Activated T-helper 1 cell treated with anti-CD3 and anti-CD28 coated beads, Interleukin-12 subunit alpha, Interleukin-12 subunit beta, Interleukin-2, Interleukin-4 antibody, amounts not matched to agents 30 ng/mL and 10 ng/mL and 1 ng/mL, durations not matched to agents 14 hours and 24 hours and 36 hours (primary cell): ENCODE data around the gene FGF19. TPM values are rescaled to one million over a fixed set of nuclear protein-coding genes. Genes with fewer than 3 reads are reported as not detected.

Source experiments
- DNase-seq: peaks from one replicate; pipeline ENCODE4 v3.0.0; 2021; ENCODE audit warnings: low spot score
- H3K27ac Mint-ChIP-seq: one replicate; pipeline ENCODE4 v1.8.0; 2021; ENCODE audit warnings: mild to moderate bottlenecking, mixed read lengths
- H3K27me3 Mint-ChIP-seq: one replicate; pipeline ENCODE4 v1.8.0; 2022; ENCODE audit warnings: mild to moderate bottlenecking, moderate library complexity, mixed read lengths; ENCODE audit not compliant: insufficient read depth
- H3K36me3 Mint-ChIP-seq: one replicate; pipeline ENCODE4 v1.8.0; 2021; ENCODE audit warnings: low read depth, mixed read lengths
- H3K4me1 Mint-ChIP-seq: one replicate; pipeline ENCODE4 v1.8.0; 2021; ENCODE audit warnings: low read depth, mixed read lengths
- H3K4me3 Mint-ChIP-seq: one replicate; pipeline ENCODE4 v1.8.0; 2021; ENCODE audit warnings: mild to moderate bottlenecking, moderate library complexity, mixed read lengths
- H3K9me3 Mint-ChIP-seq: one replicate; pipeline ENCODE4 v1.8.0; 2021; ENCODE audit warnings: mixed read lengths
- intact Hi-C: fragments of 100-400 bp; cut with micrococcal nuclease; formaldehyde crosslinking; loops from one replicate; pipeline ENCODE4 v1.15.1; 2024
- total RNA-seq: library from RNA; stranded (reverse); gene quantifications from 2 replicates; pipeline ENCODE4 v1.2.3, GENCODE V29; 2022

The FGF19 gene
- total RNA-seq, 1 donor from 2014 or later, result not detected

DNA sequence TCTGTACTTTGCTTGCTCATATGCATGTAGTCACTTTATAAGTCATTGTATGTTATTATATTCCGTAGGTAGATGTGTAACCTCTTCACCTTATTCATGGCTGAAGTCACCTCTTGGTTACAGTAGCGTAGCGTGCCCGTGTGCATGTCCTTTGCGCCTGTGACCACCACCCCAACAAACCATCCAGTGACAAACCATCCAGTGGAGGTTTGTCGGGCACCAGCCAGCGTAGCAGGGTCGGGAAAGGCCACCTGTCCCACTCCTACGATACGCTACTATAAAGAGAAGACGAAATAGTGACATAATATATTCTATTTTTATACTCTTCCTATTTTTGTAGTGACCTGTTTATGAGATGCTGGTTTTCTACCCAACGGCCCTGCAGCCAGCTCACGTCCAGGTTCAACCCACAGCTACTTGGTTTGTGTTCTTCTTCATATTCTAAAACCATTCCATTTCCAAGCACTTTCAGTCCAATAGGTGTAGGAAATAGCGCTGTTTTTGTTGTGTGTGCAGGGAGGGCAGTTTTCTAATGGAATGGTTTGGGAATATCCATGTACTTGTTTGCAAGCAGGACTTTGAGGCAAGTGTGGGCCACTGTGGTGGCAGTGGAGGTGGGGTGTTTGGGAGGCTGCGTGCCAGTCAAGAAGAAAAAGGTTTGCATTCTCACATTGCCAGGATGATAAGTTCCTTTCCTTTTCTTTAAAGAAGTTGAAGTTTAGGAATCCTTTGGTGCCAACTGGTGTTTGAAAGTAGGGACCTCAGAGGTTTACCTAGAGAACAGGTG is 51.8 kb downstream of the FGF19 start:
- H3K36me3 Mint-ChIP-seq, result no peaks in the 10 kb centered on the region
- no peaks in the 10 kb centered on the region for H3K4me1 Mint-ChIP-seq
- no peaks in the 10 kb centered on the region for H3K27me3 Mint-ChIP-seq
- H3K9me3 Mint-ChIP-seq, result no peaks in the 10 kb centered on the region
- H3K4me3 Mint-ChIP-seq, result no peak overlapping the region
- intact Hi-C loops, result no loop called here
- DNase-seq, result no peak
- H3K27ac Mint-ChIP-seq, result no peak overlapping the region

- Mint-ChIP-seq H3K27ac (no peak overlapping the region), H3K36me3 (no peaks in the 10 kb centered on the region), H3K27me3 (no peaks in the 10 kb centered on the region), H3K9me3 (no peaks in the 10 kb centered on the region), H3K4me1 (no peaks in the 10 kb centered on the region), H3K4me3 (no peak overlapping the region)
- intact Hi-C loops, result no loop called here
- DNase-seq, result no peak
Observed at GRCh38 chr11:69650832-69651344, 52.9 kb downstream of the FGF19 start.

GRCh38 chr11:69650081-69650831 is 53.6 kb downstream of the FGF19 start:
- Mint-ChIP-seq H3K9me3 (no peaks in the 10 kb centered on the region), H3K27me3 (no peaks in the 10 kb centered on the region), H3K36me3 (no peaks in the 10 kb centered on the region)

DNA sequence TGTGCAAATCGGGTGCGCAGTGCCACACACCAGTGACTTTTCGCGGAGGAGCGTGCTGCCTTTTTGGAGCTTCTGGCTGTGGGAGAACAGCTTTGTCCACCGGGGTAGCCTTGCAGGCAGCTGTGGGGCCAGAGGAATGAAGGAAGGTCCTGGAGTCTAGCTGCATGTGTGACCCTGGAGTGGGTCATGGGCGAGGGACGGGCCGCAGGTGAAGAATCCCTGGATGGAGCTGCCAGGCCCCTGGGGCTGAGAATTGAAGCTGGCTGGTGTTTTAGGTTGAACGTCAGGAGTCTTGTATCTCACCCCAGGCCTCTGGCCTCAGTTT is 54.3 kb downstream of the FGF19 start:
- Mint-ChIP-seq H3K9me3 (no peaks in the 10 kb centered on the region), H3K4me1 (no peaks in the 10 kb centered on the region), H3K27me3 (no peaks in the 10 kb centered on the region), H3K4me3 (no peak overlapping the region), H3K36me3 (no peaks in the 10 kb centered on the region), H3K27ac (no peak overlapping the region)
- intact Hi-C loops, result no loop called here
- no peak for DNase-seq

More at GRCh38 chr11:69650081-69650831, 53.6 kb downstream of the FGF19 start:
- H3K4me3 Mint-ChIP-seq, result no peak overlapping the region
- intact Hi-C loops, result no loop called here
- H3K27ac Mint-ChIP-seq, result no peak overlapping the region
- DNase-seq, result no peak
- H3K4me1 Mint-ChIP-seq, result no peaks in the 10 kb centered on the region

DNA sequence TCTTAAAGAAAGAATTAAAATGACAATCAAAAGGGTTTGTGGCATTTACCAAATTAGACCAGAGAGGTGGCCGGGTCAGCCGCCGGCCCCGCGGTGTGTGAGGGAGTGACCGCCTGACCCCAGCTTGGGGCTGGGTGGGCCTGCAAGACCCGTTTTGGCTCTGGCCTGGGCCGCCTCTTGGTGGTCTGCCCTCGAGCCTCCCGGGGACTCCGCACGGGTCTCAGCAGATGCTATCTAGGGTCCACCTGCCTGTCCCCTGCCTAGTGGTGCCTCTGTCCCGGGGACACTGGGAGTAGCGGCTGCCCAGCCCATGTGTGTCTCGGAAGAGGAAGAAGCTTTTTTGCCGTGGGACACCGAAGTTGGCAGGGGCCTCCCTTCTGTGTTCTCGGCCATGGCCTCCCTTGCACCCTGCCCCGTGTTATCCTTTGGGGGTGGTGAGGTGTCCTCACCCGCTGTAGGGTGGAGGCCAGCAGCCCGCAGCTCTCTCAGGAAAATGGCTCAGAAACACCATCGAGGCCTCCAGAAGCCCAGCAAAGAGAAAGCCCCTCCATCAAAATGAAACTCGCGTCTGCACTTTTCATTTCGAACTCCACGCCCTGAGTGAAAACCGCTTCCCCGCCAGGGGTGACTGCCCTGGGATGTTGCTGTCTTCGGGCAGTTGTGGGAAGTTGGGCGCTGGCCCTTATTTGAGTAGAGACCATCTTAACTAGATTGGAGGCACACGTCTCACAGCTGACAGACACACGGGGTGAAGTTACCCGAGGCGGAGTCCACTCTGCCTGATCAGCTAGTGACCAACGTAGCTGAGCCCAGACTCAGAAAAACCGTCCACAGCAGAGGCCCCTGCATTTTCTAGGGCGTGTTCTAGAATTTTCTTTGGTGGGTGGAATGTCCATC is 54.9 kb downstream of the FGF19 start:
- no peak overlapping the region for H3K4me3 Mint-ChIP-seq
- intact Hi-C loops, result no loop called here
- no peaks in the 10 kb centered on the region for H3K36me3 Mint-ChIP-seq
- no peak overlapping the region for H3K27ac Mint-ChIP-seq
- H3K27me3 Mint-ChIP-seq, result no peaks in the 10 kb centered on the region
- no peak for DNase-seq
- no peaks in the 10 kb centered on the region for H3K4me1 Mint-ChIP-seq
- H3K9me3 Mint-ChIP-seq, result no peaks in the 10 kb centered on the region

Other genes starting within 250 kb of the FGF19 start
- gene LINC01488, start 222.4 kb downstream of the FGF19 start, total RNA-seq, result not detected in 2 replicates
- gene CCND1, start 62.9 kb downstream of the FGF19 start, total RNA-seq, result 26.4 and 28.1 TPM in 2 replicates
- 28.1 and 32.1 TPM in 2 replicates for gene LTO1, start 28.7 kb downstream of the FGF19 start, total RNA-seq
- gene FGF4, start 71.3 kb upstream of the FGF19 start, total RNA-seq, result not detected in 2 replicates
- not detected in 2 replicates for gene FGF3, start 115.4 kb upstream of the FGF19 start, total RNA-seq